Measurements from ENCODE around the gene SDHC.

GRCh38 chr1:161350671-161351070 is 36.5 kb downstream of the SDHC start:
- TF ChIP-seq UBTF (CRISPR knock-in tag; IDR thresholded peaks at IDR 0.05) = no peak
- TF ChIP-seq FIP1L1 (IDR thresholded peaks at IDR 0.05; ENCODE audit: borderline replicate concordance, insufficient read depth, low read depth, low read length) = no peak
- no peak for TF ChIP-seq CEBPZ (IDR thresholded peaks at IDR 0.05; ENCODE audit: low read length)
- TF ChIP-seq ESRRA (CRISPR knock-in tag; IDR thresholded peaks at IDR 0.05; ENCODE audit: low read depth) = no peak
- no peak for TF ChIP-seq ZBTB26 (CRISPR knock-in tag; IDR thresholded peaks at IDR 0.05; ENCODE audit: borderline replicate concordance)
- TF ChIP-seq TCF7L2 (IDR thresholded peaks at IDR 0.05; ENCODE audit: low read depth, low read length) = no peak
- no peak for TF ChIP-seq GMEB1 (CRISPR knock-in tag; IDR thresholded peaks at IDR 0.05; ENCODE audit: borderline replicate concordance)
- no peak for TF ChIP-seq POLR2A (IDR thresholded peaks at IDR 0.05; ENCODE audit: insufficient read depth in 1 of 2, low read depth in 2 of 2, low read length in 2 of 2)
